HCT116 (cell line): ENCODE measurements around the gene LYPD5. TPM values are rescaled to one million over a fixed set of nuclear protein-coding genes. Genes with fewer than 3 reads are reported as not detected.

Source experiments
- ATAC-seq: fragments of 200-7000 bp; cut with Tn5 transposase; 2 replicates; pipeline ENCODE4 v1.9.1; 2020; ENCODE audit warnings: mild to moderate bottlenecking, moderate library complexity
- BruUV-seq: library from RNA; stranded (reverse); fragments of 400-500 nt; replicated peaks from 2 replicates; lab custom pipeline; 2021; lab: Mats Ljungman, UMichigan
- CTCF ChIA-PET: fragments of 300-600 bp; sonication (Branson Sonifier 250); formaldehyde crosslinking; loops from one replicate; lab custom pipeline; 2021; ENCODE audit warnings: antibody characterized with exemption; lab: Charles Lee
- POLR2A ChIA-PET: fragments of 300-600, 350-600 bp; sonication (Branson Sonifier 250); formaldehyde crosslinking; loops from one replicate; lab custom pipeline; 2021; ENCODE audit warnings: antibody characterized with exemption; lab: Charles Lee
- RAD21 ChIA-PET, 2 experiments: fragments of 300-600 bp; sonication (Branson Sonifier 250); formaldehyde crosslinking; loops; one replicate each; lab custom pipeline; 2023; ENCODE audit warnings: low total read pairs in 2 of 2; ENCODE audit not compliant: uncharacterized antibody in 2 of 2, unreplicated experiment in 2 of 2, low non-redundant PET in 1 of 2; lab: Charles Lee
- DNase-seq: peaks from one replicate; pipeline ENCODE4 v3.0.0-alpha.2; 2010; ENCODE audit warnings: low read depth, low spot score
- H2AFZ ChIP-seq: fragments of 200-600 bp; shearing (Covaris generic), sonication (generic); 2 replicates; pipeline ENCODE4 v1.6.1; 2017; ENCODE audit warnings: low read depth, mixed run types, mixed read lengths, antibody characterized with exemption, low read length; ENCODE audit not compliant: poor library complexity, severe bottlenecking
- H3K27ac ChIP-seq: 2 replicates; pipeline ENCODE4 v1.5.1; 2012; ENCODE audit warnings: low read depth, low read length
- H3K27me3 ChIP-seq: fragments of 200-600 bp; sonication (generic); 2 replicates; pipeline ENCODE4 v1.6.1; 2016; ENCODE audit warnings: mixed run types, low read length, mixed read lengths; ENCODE audit not compliant: insufficient read depth
- H3K36me3 ChIP-seq, 2 experiments: fragments of 200-500 bp in 1 of 2; fragments of 200-600 bp in 1 of 2; sonication (Bioruptor generic) in 1 of 2; sonication (generic) in 1 of 2; 2 replicates each; pipeline versions ENCODE4 v1.5.1 to v1.6.1; 2014 to 2016; ENCODE audit warnings: low read length in 2 of 2, inconsistent platforms in 1 of 2, mixed read lengths in 1 of 2, mixed run types in 1 of 2; ENCODE audit not compliant: insufficient read depth in 2 of 2, control insufficient read depth in 1 of 2
- H3K4me1 ChIP-seq, 2 experiments: fragments of 200-600 bp in 1 of 2; sonication (generic) in 1 of 2; 2 replicates each; pipeline versions ENCODE4 v1.5.1 to v1.6.1; 2012 to 2017; ENCODE audit warnings: low read length in 2 of 2, inconsistent platforms in 1 of 2, mild to moderate bottlenecking in 1 of 2, mixed read lengths in 1 of 2, mixed run types in 1 of 2, moderate library complexity in 1 of 2; ENCODE audit not compliant: insufficient read depth in 2 of 2, control insufficient read depth in 1 of 2
- H3K4me2 ChIP-seq: fragments of 200-600 bp; sonication (generic); 2 replicates; pipeline ENCODE4 v1.6.1; 2017; ENCODE audit warnings: mixed run types, low read length, mixed read lengths
- H3K4me3 ChIP-seq, 2 experiments: fragments of 200-600 bp in 1 of 2; sonication (generic) in 1 of 2; replicated peaks in 1 of 2; 2 replicates each; pipeline ENCODE4 v1.5.1; 2011 to 2016; ENCODE audit warnings: low read length in 2 of 2, control low read depth in 1 of 2, low read depth in 1 of 2, mild to moderate bottlenecking in 1 of 2, mixed read lengths in 1 of 2, mixed run types in 1 of 2
- H3K79me2 ChIP-seq: fragments of 200-600 bp; sonication (generic); 2 replicates; pipeline ENCODE4 v1.6.1; 2017; ENCODE audit warnings: mild to moderate bottlenecking, mixed run types, low read length, moderate library complexity, mixed read lengths; ENCODE audit not compliant: insufficient read depth
- H3K9ac ChIP-seq: fragments of 200-600 bp; sonication (generic); 2 replicates; pipeline ENCODE4 v1.6.1; 2016; ENCODE audit warnings: low read length, mixed read lengths
- H3K9me2 ChIP-seq: fragments of 200-600 bp; sonication (generic), shearing (Covaris generic); 2 replicates; pipeline ENCODE4 v1.6.1; 2017; ENCODE audit warnings: mixed run types, mild to moderate bottlenecking, moderate library complexity; ENCODE audit not compliant: insufficient read depth
- H3K9me3 ChIP-seq, 2 experiments: fragments of 200-500 bp in 1 of 2; fragments of 200-600 bp in 1 of 2; sonication (Bioruptor generic) in 1 of 2; sonication (generic) in 1 of 2; 2 replicates each; pipeline ENCODE4 v1.6.1; 2014 to 2017; ENCODE audit warnings: low read length in 2 of 2, mixed read lengths in 2 of 2, inconsistent platforms in 1 of 2, low read depth in 1 of 2, mild to moderate bottlenecking in 1 of 2, mixed run types in 1 of 2, moderate library complexity in 1 of 2; ENCODE audit not compliant: control insufficient read depth in 1 of 2, insufficient read depth in 1 of 2
- H4K20me1 ChIP-seq: fragments of 200-600 bp; sonication (generic), shearing (Covaris generic); 2 replicates; pipeline ENCODE4 v1.6.1; 2017; ENCODE audit warnings: mixed run types, mild to moderate bottlenecking, moderate library complexity; ENCODE audit not compliant: insufficient read depth
- CBX3 ChIP-seq: IDR thresholded peaks from 2 replicates; pipeline ENCODE4 v1.6.1; 2012; ENCODE audit warnings: low read depth
- CEBPB ChIP-seq: IDR thresholded peaks from 2 replicates; pipeline ENCODE4 v1.6.1; 2012; ENCODE audit warnings: low read depth
- EGR1 ChIP-seq: IDR thresholded peaks from 2 replicates; pipeline ENCODE4 v1.6.1; 2012; ENCODE audit warnings: low read depth
- ELF1 ChIP-seq: IDR thresholded peaks from 2 replicates; pipeline ENCODE4 v1.6.1; 2012; ENCODE audit warnings: low read depth, borderline replicate concordance
- EZH2 ChIP-seq: fragments of 200-600 bp; sonication (generic); IDR thresholded peaks from 2 replicates; pipeline ENCODE4 v1.6.1; 2017; ENCODE audit warnings: antibody characterized with exemption, mixed run types
- EZH2phosphoT487 ChIP-seq: fragments of 200-600 bp; IDR thresholded peaks from 2 replicates; pipeline ENCODE4 v1.6.1; 2018; ENCODE audit warnings: antibody characterized with exemption, borderline replicate concordance
- FOSL1 ChIP-seq: IDR thresholded peaks from 2 replicates; pipeline ENCODE4 v1.6.1; 2012; ENCODE audit warnings: low read depth
- POLR2A ChIP-seq: IDR thresholded peaks from 2 replicates; pipeline ENCODE4 v1.7.0; 2011; ENCODE audit warnings: borderline replicate concordance; ENCODE audit not compliant: insufficient read depth, insufficient read length; ENCODE audit errors: extremely low read depth
- RAD21 ChIP-seq: IDR thresholded peaks from 2 replicates; pipeline ENCODE4 v1.6.1; 2012; ENCODE audit warnings: low read depth, mild to moderate bottlenecking
- TCF7L2 ChIP-seq: IDR thresholded peaks from 2 replicates; pipeline ENCODE4 v1.7.0; 2011; ENCODE audit warnings: borderline replicate concordance, inconsistent platforms; ENCODE audit not compliant: insufficient read depth, insufficient read length; ENCODE audit errors: extremely low read depth
- ZFX ChIP-seq: fragments of 450-650 bp; IDR thresholded peaks from 2 replicates; pipeline ENCODE4 v1.6.1; 2017
- ZNF274 ChIP-seq: fragments of 200-500 bp; sonication (Bioruptor generic); IDR thresholded peaks from 2 replicates; pipeline ENCODE4 v1.6.1; 2014; ENCODE audit warnings: mild to moderate bottlenecking, low read depth, low read length, inconsistent platforms
- intact Hi-C: fragments of 100-400 bp; cut with micrococcal nuclease; formaldehyde crosslinking; loops from 2 replicates; pipeline ENCODE4 v1.10.0; 2022
- total RNA-seq: library from RNA; stranded (reverse); gene quantifications from one replicate; pipeline ENCODE4 v1.2.1, GENCODE V29; 2021; ENCODE audit not compliant: unreplicated experiment
- TF ChIP-seq, protein P1 (sequence below): IDR thresholded peaks from 2 replicates; pipeline ENCODE4 v1.6.1; 2012
- TF ChIP-seq, protein P2 (sequence below): IDR thresholded peaks from 2 replicates; pipeline ENCODE4 v1.6.1; 2012
- TF ChIP-seq, protein P3 (sequence below), 3 experiments: fragments of 200-600 bp in 1 of 3; sonication (generic) in 1 of 3; IDR thresholded peaks in 2 of 3; conservative IDR thresholded peaks in 1 of 3; 2 replicates each; pipeline ENCODE4 v1.5.1; 2012 to 2017; ENCODE audit warnings: low read depth in 2 of 3, low read length in 2 of 3, antibody characterized with exemption in 1 of 3, borderline replicate concordance in 1 of 3, control low read depth in 1 of 3, mild to moderate bottlenecking in 1 of 3, mixed read lengths in 1 of 3, mixed run types in 1 of 3, moderate library complexity in 1 of 3; ENCODE audit not compliant: insufficient read depth in 1 of 3
- TF ChIP-seq, protein P4 (sequence below): IDR thresholded peaks from 2 replicates; pipeline ENCODE4 v1.6.1; 2011; ENCODE audit warnings: mild to moderate bottlenecking, low read length, moderate library complexity; ENCODE audit not compliant: insufficient replicate concordance; ENCODE audit errors: extremely low read depth

The LYPD5 gene
- total RNA-seq, 1 experiment from 2014 or later, result 7.6 TPM

DNA sequence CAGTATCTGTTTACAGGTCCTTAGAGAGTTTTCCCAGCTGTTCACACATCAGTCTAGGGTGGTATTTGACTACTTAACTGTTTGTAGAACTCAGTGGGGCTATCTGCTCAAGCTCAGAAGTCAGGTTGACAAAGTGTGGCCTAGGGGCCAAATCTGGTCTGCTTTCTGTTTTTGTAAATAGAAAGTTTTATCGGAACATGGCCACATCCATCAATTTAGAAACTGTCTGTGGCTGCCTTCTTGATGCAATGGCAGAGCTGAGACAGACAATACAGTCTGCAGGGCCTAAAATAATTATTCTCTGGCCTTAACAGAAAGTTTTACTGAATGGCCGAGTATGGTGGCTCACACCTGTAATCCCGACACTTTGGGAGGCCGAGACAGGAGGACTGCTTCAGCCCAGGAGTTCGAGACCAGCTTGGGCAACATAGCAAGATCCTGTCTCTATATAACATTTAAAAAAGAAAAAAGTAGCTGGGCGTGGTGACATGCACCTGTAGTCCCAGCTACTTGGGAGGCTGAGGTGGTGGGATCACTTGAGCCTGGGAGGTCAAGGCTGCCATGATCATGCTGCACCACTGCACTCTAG lies 49.9 kb downstream of the LYPD5 start:
- POLR2A ChIA-PET, result interaction anchor here (0.7 to 6.0 kb wide), 3 partner anchors 9 to 84 kb away, joined by 3 to 60 read pairs (median 6); no protein-coding TSS in a partner anchor
- Histone ChIP-seq H3K9me2 (no peaks in the 10 kb centered on the region), H3K9me3 (no peaks in the 10 kb centered on the region), H3K27me3 (no peaks in the 10 kb centered on the region), H3K4me3 (no peak overlapping the region), H3K9ac (peak overlapping the region; percentile 100), H3K4me1 (peaks cover 27 to 61% of the 10 kb centered on the region in 2 experiments), H3K36me3 (peaks cover 22 to 38% of the 10 kb centered on the region in 2 experiments), H3K4me2 (peak overlapping the region; percentile 81), H4K20me1 (no peaks in the 10 kb centered on the region), H3K79me2 (peaks cover 63% of the 10 kb centered on the region), H2AFZ (no peak overlapping the region), H3K27ac (peak overlapping the region; percentile 98)
- CTCF ChIA-PET, result interaction anchor here (1.6 kb wide), 1 partner anchor 13 kb away, joined by 5 read pairs; no protein-coding TSS in a partner anchor
- RAD21 ChIA-PET, result interaction anchor here in 1 of 2 experiments (0.7 kb wide), 1 partner anchor 80 kb away, joined by 4 read pairs; no protein-coding TSS in a partner anchor
- intact Hi-C loops, result no loop called here
- ATAC-seq (no peak), DNase-seq (no peak)
- BruUV-seq, result no TSS peak
- TF ChIP-seq CEBPB (no peak), RAD21 (no peak), POLR2A (no peak), TCF7L2 (no peak), EZH2phosphoT487 (no peak), EGR1 (no peak), ZFX (no peak), ZNF274 (no peak), ELF1 (no peak), CBX3 (no peak), FOSL1 (no peak), EZH2 (no peak)
- TF ChIP-seq, protein P1, sequence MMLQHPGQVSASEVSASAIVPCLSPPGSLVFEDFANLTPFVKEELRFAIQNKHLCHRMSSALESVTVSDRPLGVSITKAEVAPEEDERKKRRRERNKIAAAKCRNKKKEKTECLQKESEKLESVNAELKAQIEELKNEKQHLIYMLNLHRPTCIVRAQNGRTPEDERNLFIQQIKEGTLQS, result no peak
- TF ChIP-seq, protein P2, sequence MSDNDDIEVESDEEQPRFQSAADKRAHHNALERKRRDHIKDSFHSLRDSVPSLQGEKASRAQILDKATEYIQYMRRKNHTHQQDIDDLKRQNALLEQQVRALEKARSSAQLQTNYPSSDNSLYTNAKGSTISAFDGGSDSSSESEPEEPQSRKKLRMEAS, result no peak
- TF ChIP-seq, protein P3, sequence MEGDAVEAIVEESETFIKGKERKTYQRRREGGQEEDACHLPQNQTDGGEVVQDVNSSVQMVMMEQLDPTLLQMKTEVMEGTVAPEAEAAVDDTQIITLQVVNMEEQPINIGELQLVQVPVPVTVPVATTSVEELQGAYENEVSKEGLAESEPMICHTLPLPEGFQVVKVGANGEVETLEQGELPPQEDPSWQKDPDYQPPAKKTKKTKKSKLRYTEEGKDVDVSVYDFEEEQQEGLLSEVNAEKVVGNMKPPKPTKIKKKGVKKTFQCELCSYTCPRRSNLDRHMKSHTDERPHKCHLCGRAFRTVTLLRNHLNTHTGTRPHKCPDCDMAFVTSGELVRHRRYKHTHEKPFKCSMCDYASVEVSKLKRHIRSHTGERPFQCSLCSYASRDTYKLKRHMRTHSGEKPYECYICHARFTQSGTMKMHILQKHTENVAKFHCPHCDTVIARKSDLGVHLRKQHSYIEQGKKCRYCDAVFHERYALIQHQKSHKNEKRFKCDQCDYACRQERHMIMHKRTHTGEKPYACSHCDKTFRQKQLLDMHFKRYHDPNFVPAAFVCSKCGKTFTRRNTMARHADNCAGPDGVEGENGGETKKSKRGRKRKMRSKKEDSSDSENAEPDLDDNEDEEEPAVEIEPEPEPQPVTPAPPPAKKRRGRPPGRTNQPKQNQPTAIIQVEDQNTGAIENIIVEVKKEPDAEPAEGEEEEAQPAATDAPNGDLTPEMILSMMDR (IDR thresholded peaks at IDR 0.05 in 2 of 3, conservative IDR thresholded peaks at IDR 0.05 in 1 of 3; ENCODE audit: borderline replicate concordance in 1 of 3, insufficient read depth in 1 of 3, low read depth in 2 of 3, low read length in 2 of 3), result no peak
- TF ChIP-seq, protein P4, sequence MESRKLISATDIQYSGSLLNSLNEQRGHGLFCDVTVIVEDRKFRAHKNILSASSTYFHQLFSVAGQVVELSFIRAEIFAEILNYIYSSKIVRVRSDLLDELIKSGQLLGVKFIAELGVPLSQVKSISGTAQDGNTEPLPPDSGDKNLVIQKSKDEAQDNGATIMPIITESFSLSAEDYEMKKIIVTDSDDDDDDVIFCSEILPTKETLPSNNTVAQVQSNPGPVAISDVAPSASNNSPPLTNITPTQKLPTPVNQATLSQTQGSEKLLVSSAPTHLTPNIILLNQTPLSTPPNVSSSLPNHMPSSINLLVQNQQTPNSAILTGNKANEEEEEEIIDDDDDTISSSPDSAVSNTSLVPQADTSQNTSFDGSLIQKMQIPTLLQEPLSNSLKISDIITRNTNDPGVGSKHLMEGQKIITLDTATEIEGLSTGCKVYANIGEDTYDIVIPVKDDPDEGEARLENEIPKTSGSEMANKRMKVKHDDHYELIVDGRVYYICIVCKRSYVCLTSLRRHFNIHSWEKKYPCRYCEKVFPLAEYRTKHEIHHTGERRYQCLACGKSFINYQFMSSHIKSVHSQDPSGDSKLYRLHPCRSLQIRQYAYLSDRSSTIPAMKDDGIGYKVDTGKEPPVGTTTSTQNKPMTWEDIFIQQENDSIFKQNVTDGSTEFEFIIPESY, result no peak
